ENCODE data around the gene POU3F1. TPM values are rescaled to one million over a fixed set of nuclear protein-coding genes. Genes with fewer than 3 reads are reported as not detected.

Gene POU3F1
- polyA plus RNA-seq, 2 of the 4 experiments (the other 2 are of a cell fraction), result not detected

- FAIRE-seq, result no peak
- no peak overlapping the region for H3K27ac ChIP-seq
- WGBS (ENCODE audit: missing lambda C conversion rate), result 54% methylated on average over 4 of the region's 5 CpGs
- POLR2A ChIA-PET, result no interaction called here
- no peak overlapping the region for H3K4me2 ChIP-seq
- DNase-seq (ENCODE audit: low read depth in 1 of 2, low spot score in 1 of 2), result no peak
- no peak for TF ChIP-seq KDM1A (IDR thresholded peaks at IDR 0.05; ENCODE audit: low read depth)
- TF ChIP-seq RFX5 (IDR thresholded peaks at IDR 0.05), result no peak
- TF ChIP-seq CEBPB (IDR thresholded peaks at IDR 0.05), result no peak
- TF ChIP-seq CTCF (IDR thresholded peaks at IDR 0.05), result no peak
- no peak for TF ChIP-seq MYC (IDR thresholded peaks at IDR 0.05; ENCODE audit: borderline replicate concordance, low read length)
- TF ChIP-seq BHLHE40 (IDR thresholded peaks at IDR 0.05; ENCODE audit: low read depth, low read length), result no peak
- no peak for TF ChIP-seq BCL3 (IDR thresholded peaks at IDR 0.05)
- TF ChIP-seq GATA3 (IDR thresholded peaks at IDR 0.05; ENCODE audit: borderline replicate concordance), result no peak
- ATAC-seq, result no peak
- CTCF ChIA-PET, result interaction anchor here (1.1 kb wide), 2 partner anchors 10 to 36 kb away, joined by 3 to 4 read pairs; no protein-coding TSS in a partner anchor
- no peaks in the 10 kb centered on the region for H3K9me3 ChIP-seq
- H3K4me1 ChIP-seq, result no peaks in the 10 kb centered on the region
- no peak overlapping the region for H3K4me3 ChIP-seq
Observed at GRCh38 chr1:38063616-38064015, 17.0 kb upstream of the POU3F1 start.

- FAIRE-seq (no peak), DNase-seq (ENCODE audit: low read depth in 1 of 2, low spot score in 1 of 2) (no peak), ATAC-seq (no peak)
- ChIA-PET CTCF (interaction anchor here (1.1 kb wide), 1 partner anchor 9 kb away, joined by 3 read pairs; no protein-coding TSS in a partner anchor), POLR2A (no interaction called here)
- Histone ChIP-seq H3K4me2 (no peak overlapping the region), H3K4me3 (no peak overlapping the region), H3K4me1 (no peaks in the 10 kb centered on the region), H3K27ac (no peak overlapping the region), H3K9me3 (no peaks in the 10 kb centered on the region)
- whole genome bisulfite sequencing (ENCODE audit: missing lambda C conversion rate), result 48% methylated on average over 5 of the region's 6 CpGs
- TF ChIP-seq EP300 (IDR thresholded peaks at IDR 0.05) (no peak), GATA3 (IDR thresholded peaks at IDR 0.05; ENCODE audit: borderline replicate concordance) (no peak), JUNB (IDR thresholded peaks at IDR 0.05) (no peak), HOXA7 (CRISPR knock-in tag; IDR thresholded peaks at IDR 0.05) (no peak), MAX (IDR thresholded peaks at IDR 0.05) (no peak), HOXB13 (CRISPR knock-in tag; IDR thresholded peaks at IDR 0.05; ENCODE audit: low read depth) (no peak), KDM1A (IDR thresholded peaks at IDR 0.05; ENCODE audit: low read depth) (no peak), ESRRA (IDR thresholded peaks at IDR 0.05; ENCODE audit: borderline replicate concordance, low read length) (no peak), NPAS2 (CRISPR knock-in tag; IDR thresholded peaks at IDR 0.05; ENCODE audit: borderline replicate concordance) (no peak), ELK1 (IDR thresholded peaks at IDR 0.05; ENCODE audit: low read depth, low read length) (no peak), PBX3 (IDR thresholded peaks at IDR 0.05) (no peak), ZFP36 (IDR thresholded peaks at IDR 0.05; ENCODE audit: borderline replicate concordance, partially characterized antibody) (no peak), CEBPB (IDR thresholded peaks at IDR 0.05) (no peak), NFE2L2 (conservative IDR thresholded peaks at IDR 0.05; ENCODE audit: low read length) (no peak)
Observed at GRCh38 chr1:38062361-38063288, 16.0 kb upstream of the POU3F1 start.

Measured in A549 (cell line).